Esophagus muscularis mucosa (tissue), 4 donors: Measurements from ENCODE around the gene MTRF1. TPM values are rescaled to one million over a fixed set of nuclear protein-coding genes. Genes with fewer than 3 reads are reported as not detected.

Experiments used
- DNase-seq: peaks from one replicate; pipeline ENCODE4 v3.0.0-alpha.2; 2017; ENCODE audit errors: extremely low spot score
- H3K27ac ChIP-seq, 4 donors: fragments of 200-600 bp; sonication (generic); replicated peaks in 1 of 4; 1 replicate in 3 of 4; 2 replicates in 1 of 4; pipeline ENCODE4 v1.5.1; 2016 to 2019; ENCODE audit warnings: mild to moderate bottlenecking in 1 of 4
- H3K27me3 ChIP-seq, 4 donors: fragments of 200-600 bp; sonication (generic); one replicate each; pipeline versions ENCODE4 v1.5.1 to v1.6.0; 2016 to 2019
- H3K36me3 ChIP-seq, 4 donors: fragments of 200-600 bp; sonication (generic); one replicate each; pipeline ENCODE4 v1.5.1; 2016 to 2019
- H3K4me1 ChIP-seq, 4 donors: fragments of 200-600 bp; sonication (generic); one replicate each; pipeline ENCODE4 v1.5.1; 2016 to 2019
- H3K4me3 ChIP-seq, 4 donors: fragments of 200-600 bp; sonication (generic); 1 replicate in 2 of 4; 2 replicates in 2 of 4; pipeline ENCODE4 v1.5.1; 2016 to 2019; ENCODE audit warnings: mild to moderate bottlenecking in 4 of 4, moderate library complexity in 1 of 4
- H3K9me3 ChIP-seq, 4 donors: fragments of 200-600 bp; sonication (generic); 1 replicate in 3 of 4; 2 replicates in 1 of 4; pipeline ENCODE4 v1.5.1; 2016 to 2019
- EP300 ChIP-seq: sonication (generic); formaldehyde crosslinking; IDR thresholded peaks from one replicate; pipeline ENCODE4 v1.6.1; 2017; ENCODE audit warnings: antibody characterized with exemption
- POLR2A ChIP-seq: fragments of 450-650 bp; IDR thresholded peaks from one replicate; pipeline ENCODE4 v1.6.1; 2017; ENCODE audit warnings: antibody characterized with exemption, moderate library complexity, mild to moderate bottlenecking, low read depth
- POLR2AphosphoS5 ChIP-seq, 2 donors: sonication (generic); formaldehyde crosslinking; IDR thresholded peaks; one replicate each; pipeline ENCODE4 v1.6.1; 2017; ENCODE audit warnings: antibody characterized with exemption in 2 of 2
- WGBS: methylation state at CpG from one replicate; pipeline ENCODE4 v1.1.5; 2018; 5-methylcytosine and 5-hydroxymethylcytosine counted together
- intact Hi-C: fragments of 100-400 bp; cut with DNase I; formaldehyde crosslinking; loops from one replicate; pipeline ENCODE4 v1.15.1; 2023
- total RNA-seq, 4 donors: library from RNA; depleted of rRNA; stranded (reverse); fragments of >200 nt; gene quantifications; one replicate each; pipeline versions ENCODE4 v1.1.0 to v1.2.1, GENCODE V29; 2016
- TF ChIP-seq, protein P1 (sequence below), 3 experiments: fragments of 200-600 bp in 2 of 3; fragments of 450-650 bp in 1 of 3; sonication (generic) in 2 of 3; IDR thresholded peaks; one replicate each; pipeline ENCODE4 v1.5.1; 2017 to 2019; ENCODE audit warnings: antibody characterized with exemption in 3 of 3, mild to moderate bottlenecking in 2 of 3, moderate library complexity in 1 of 3

MTRF1 gene
- total RNA-seq, 4 donors from 2014 or later: 6.4 to 18.7 (median 8.9) TPM

DNA sequence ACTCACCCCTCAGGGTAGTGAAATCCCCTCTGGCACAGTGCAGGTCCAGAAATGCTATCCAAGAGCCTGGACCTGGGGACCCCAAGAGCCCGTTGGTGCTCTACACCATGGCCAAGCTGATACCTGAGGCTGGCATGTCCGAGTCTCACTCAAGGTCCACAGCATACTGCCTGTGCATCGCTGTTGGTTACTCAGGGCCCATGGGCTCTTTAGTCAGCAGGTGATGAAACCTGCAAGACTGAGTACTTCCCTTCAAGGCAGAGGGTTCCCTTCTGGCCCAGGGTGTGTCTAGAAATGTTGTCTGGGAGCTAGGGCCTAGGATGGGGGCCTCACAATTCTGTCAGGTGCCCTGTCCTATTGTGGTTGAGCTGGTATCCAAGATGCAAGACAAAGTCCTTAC, 49.5 kb downstream of the MTRF1 start:
- no CpG with 5 or more reads among the region's 3 CpGs for WGBS

DNA sequence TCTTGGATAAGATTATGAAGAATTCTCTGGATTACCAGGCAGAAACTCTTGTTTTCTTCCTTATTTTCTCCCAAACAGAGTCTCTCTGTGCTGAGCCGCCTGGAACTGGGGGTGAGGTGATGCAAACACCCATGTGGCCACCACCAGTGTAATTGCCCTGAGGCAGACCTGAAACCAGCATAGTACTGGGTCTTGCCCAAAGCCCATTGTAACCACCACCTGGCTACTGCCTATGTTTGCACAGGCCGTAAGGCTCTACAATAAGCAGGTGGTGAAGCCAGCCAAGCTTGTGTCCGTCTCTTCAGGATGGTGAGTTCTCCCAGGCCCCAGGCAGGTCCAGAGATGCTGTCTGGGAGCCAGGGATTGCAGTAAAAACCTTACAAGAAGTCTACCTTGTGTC, 50.1 kb downstream of the MTRF1 start:
- Histone ChIP-seq H3K36me3 (no peaks in the 10 kb centered on the region), H3K9me3 (peaks cover 0 to 5% (median 0%) of the 10 kb centered on the region in 4 donors), H3K27me3 (no peaks in the 10 kb centered on the region), H3K4me3 (no peak overlapping the region), H3K27ac (no peak overlapping the region), H3K4me1 (peaks cover 0 to 16% (median 0%) of the 10 kb centered on the region in 4 donors)
- DNase-seq: no peak
- WGBS: 100% methylated on average over 3 of the region's 3 CpGs
- TF ChIP-seq, protein P1, sequence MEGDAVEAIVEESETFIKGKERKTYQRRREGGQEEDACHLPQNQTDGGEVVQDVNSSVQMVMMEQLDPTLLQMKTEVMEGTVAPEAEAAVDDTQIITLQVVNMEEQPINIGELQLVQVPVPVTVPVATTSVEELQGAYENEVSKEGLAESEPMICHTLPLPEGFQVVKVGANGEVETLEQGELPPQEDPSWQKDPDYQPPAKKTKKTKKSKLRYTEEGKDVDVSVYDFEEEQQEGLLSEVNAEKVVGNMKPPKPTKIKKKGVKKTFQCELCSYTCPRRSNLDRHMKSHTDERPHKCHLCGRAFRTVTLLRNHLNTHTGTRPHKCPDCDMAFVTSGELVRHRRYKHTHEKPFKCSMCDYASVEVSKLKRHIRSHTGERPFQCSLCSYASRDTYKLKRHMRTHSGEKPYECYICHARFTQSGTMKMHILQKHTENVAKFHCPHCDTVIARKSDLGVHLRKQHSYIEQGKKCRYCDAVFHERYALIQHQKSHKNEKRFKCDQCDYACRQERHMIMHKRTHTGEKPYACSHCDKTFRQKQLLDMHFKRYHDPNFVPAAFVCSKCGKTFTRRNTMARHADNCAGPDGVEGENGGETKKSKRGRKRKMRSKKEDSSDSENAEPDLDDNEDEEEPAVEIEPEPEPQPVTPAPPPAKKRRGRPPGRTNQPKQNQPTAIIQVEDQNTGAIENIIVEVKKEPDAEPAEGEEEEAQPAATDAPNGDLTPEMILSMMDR (IDR thresholded peaks at IDR 0.05): no peak
- TF ChIP-seq POLR2A (no peak), EP300 (no peak), POLR2AphosphoS5 (IDR thresholded peaks at IDR 0.05) (no peak)
- intact Hi-C loops: no loop called here

More for the DNA sequence above, 49.5 kb downstream of the MTRF1 start:
- Histone ChIP-seq H3K27ac (no peak overlapping the region), H3K9me3 (peaks cover 0 to 5% (median 0%) of the 10 kb centered on the region in 4 donors), H3K4me3 (no peak overlapping the region), H3K27me3 (no peaks in the 10 kb centered on the region), H3K36me3 (peaks cover 0 to 4% (median 2%) of the 10 kb centered on the region in 4 donors), H3K4me1 (peaks cover 0 to 16% (median 0%) of the 10 kb centered on the region in 4 donors)
- intact Hi-C loops: no loop called here
- DNase-seq: no peak
- TF ChIP-seq, protein P1 (IDR thresholded peaks at IDR 0.05): no peak
- TF ChIP-seq EP300 (no peak), POLR2A (no peak), POLR2AphosphoS5 (IDR thresholded peaks at IDR 0.05) (no peak)

DNA sequence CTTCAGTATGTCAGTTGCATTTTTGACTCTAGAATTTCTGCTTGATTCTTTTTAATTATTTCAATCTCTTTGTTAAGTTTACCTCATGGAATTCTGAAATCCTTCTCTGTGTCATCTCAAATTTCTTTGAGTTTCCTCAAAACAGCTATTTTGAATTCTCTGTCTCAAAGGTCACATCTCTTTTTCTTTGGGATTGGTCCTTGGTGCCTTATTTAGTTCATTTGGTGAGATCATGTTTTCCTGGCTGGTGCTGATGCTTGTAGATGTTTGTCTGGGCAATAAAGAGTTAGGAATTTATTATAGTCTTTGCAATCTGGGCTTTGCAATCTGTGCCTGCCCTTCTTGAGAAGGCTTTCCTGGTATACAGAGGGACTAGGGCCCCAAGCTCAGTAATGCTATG, 50.5 kb downstream of the MTRF1 start:
- Histone ChIP-seq H3K9me3 (peaks cover 0 to 5% (median 2%) of the 10 kb centered on the region in 4 donors), H3K4me1 (peaks cover 0 to 16% (median 0%) of the 10 kb centered on the region in 4 donors), H3K27ac (no peak overlapping the region), H3K27me3 (no peaks in the 10 kb centered on the region), H3K4me3 (no peak overlapping the region), H3K36me3 (no peaks in the 10 kb centered on the region)
- TF ChIP-seq EP300 (no peak), POLR2A (no peak), POLR2AphosphoS5 (IDR thresholded peaks at IDR 0.05) (no peak)
- TF ChIP-seq, protein P1 (IDR thresholded peaks at IDR 0.05): no peak
- DNase-seq: no peak
- intact Hi-C loops: no loop called here

DNA sequence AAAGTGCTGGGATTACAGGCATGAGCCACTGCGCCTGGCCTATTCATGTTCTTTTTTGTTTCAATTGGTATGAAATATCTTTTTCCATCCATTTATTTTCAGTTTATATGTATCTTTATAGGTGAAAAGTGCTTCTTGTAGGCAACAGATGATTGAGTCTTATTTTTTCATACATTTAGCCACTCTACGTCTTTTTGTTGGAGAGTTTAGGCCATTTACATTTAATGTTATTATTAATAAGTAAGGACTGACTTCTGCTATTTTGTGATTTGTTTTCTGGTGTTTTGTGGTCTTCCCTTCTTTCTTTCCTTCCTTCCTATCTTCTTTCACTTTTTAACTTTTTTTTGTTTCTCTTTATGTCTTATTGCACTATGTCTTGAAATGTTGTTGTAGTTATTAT, 52.3 kb downstream of the MTRF1 start:
- 94% methylated on average over 2 of the region's 2 CpGs for WGBS
- intact Hi-C loops: no loop called here
- Histone ChIP-seq H3K9me3 (peaks cover 0 to 7% (median 2%) of the 10 kb centered on the region in 4 donors), H3K27me3 (no peaks in the 10 kb centered on the region), H3K4me3 (no peak overlapping the region), H3K27ac (no peak overlapping the region), H3K36me3 (no peaks in the 10 kb centered on the region), H3K4me1 (peaks cover 0 to 6% (median 0%) of the 10 kb centered on the region in 4 donors)
- no peak for TF ChIP-seq POLR2AphosphoS5 (IDR thresholded peaks at IDR 0.05)
- TF ChIP-seq EP300: no peak
- no peak for TF ChIP-seq POLR2A
- TF ChIP-seq, protein P1 (IDR thresholded peaks at IDR 0.05): no peak
- DNase-seq: no peak

DNA sequence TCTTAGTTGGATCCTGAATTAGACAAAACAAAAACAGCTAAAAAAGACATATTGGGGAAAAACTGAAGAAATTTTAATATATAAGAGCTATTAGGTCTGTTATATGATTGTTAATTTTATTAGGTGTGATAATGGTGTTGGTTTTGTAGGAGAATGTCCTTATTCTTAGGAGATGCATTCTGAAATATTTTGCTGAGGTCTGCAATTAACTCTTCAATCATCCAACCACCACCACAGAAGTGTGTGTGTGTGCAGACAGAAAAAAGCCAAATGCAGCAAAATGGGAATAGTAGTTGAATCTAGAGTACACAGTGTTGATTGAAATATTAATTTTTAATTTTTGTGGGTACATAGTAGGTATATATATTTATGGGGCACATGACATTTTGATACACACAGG, 56.9 kb downstream of the MTRF1 start:
- peaks cover 0 to 7% (median 2%) of the 10 kb centered on the region in 4 donors for H3K9me3 ChIP-seq
- intact Hi-C loops: no loop called here
- H3K4me3 ChIP-seq: no peak overlapping the region
- no peak for DNase-seq
- no peaks in the 10 kb centered on the region for H3K36me3 ChIP-seq
- H3K27ac ChIP-seq: no peak overlapping the region
- H3K27me3 ChIP-seq: no peaks in the 10 kb centered on the region
- TF ChIP-seq EP300 (no peak), POLR2AphosphoS5 (IDR thresholded peaks at IDR 0.05) (no peak), POLR2A (no peak)
- TF ChIP-seq, protein P1 (IDR thresholded peaks at IDR 0.05): no peak
- no peaks in the 10 kb centered on the region for H3K4me1 ChIP-seq
